Measurements from ENCODE around the gene NLE1. TPM values are rescaled to one million over a fixed set of nuclear protein-coding genes. Genes with fewer than 3 reads are reported as not detected.

NLE1 gene
- polyA plus RNA-seq, 2 of the 4 experiments (the other 2 are of a cell fraction): 19.3 to 29.7 TPM

GRCh38 chr17:35127751-35128514 lies 14.2 kb downstream of the NLE1 start:
- Histone ChIP-seq H3K4me3 (no peak overlapping the region), H3K4me2 (no peak overlapping the region), H3K4me1 (no peaks in the 10 kb centered on the region), H3K27ac (no peak overlapping the region), H3K9me3 (no peaks in the 10 kb centered on the region)
- ChIA-PET POLR2A (interaction anchor here (1.4 kb wide), 1 partner anchor 115 kb away, joined by 3 read pairs; the partner anchor contains the start of gene SLFN5), CTCF (interaction anchor here (1.3 to 7.1 kb wide), 8 partner anchors 9 to 708 kb away, joined by 3 to 69 read pairs (median 6); partner anchors contain the start of genes NLE1 and RAD51D)
- no peak for DNase-seq (ENCODE audit: low read depth in 1 of 2, low spot score in 1 of 2)
- 91% methylated on average over 11 of the region's 11 CpGs for WGBS (ENCODE audit: missing lambda C conversion rate)
- TF ChIP-seq TP53 (CRISPR knock-in tag; IDR thresholded peaks at IDR 0.05): no peak
- TF ChIP-seq ZNF302 (CRISPR knock-in tag; IDR thresholded peaks at IDR 0.05): no peak
- 0 out of 2 replicates have a peak, but pooled peaks have one; percentile 5 for TF ChIP-seq ZC3H11A (IDR thresholded peaks at IDR 0.05)
- TF ChIP-seq E2F6 (IDR thresholded peaks at IDR 0.05; ENCODE audit: borderline replicate concordance, low read depth): no peak
- TF ChIP-seq HEYL (CRISPR knock-in tag; IDR thresholded peaks at IDR 0.05): no peak
- FAIRE-seq: peak; percentile 59
- no peak; a peak in 2 of 6 replicates for ATAC-seq

DNA sequence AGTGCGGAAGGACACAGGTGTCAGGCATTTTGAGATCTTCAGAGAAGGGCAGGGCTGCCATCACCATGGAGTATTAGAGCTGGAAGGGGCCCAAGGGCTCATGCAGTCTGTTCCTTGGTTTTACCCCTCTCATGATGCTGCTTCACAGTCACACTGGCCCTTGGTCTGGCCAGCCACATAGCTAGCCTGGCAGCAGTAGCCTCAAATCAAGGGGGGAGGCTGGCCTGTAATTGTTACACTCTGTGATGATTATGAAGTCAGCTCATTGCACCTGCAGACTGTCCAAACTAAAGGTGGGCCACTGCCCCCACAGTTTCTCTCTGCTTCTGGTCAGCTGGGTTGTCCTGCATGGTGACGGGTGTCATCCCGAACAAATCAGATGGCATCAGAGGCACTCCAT lies 20.8 kb downstream of the NLE1 start, which contains the start of gene FNDC8:
Gene FNDC8 (plus strand): TSS at position 301 of the 400 bp plus-strand sequence. CDS start 79 bp downstream, at position 380.
- Histone ChIP-seq H3K9me3 (no peaks in the 10 kb centered on the region), H3K27ac (no peak within 1 kb of the TSS), H3K4me3 (no peak within 1 kb of the TSS), H3K4me1 (peaks cover 23% of the 10 kb centered on the region), H3K4me2 (no peak within 1 kb of the TSS)
- ATAC-seq (no peak), FAIRE-seq (no peak), DNase-seq (ENCODE audit: low read depth in 1 of 2, low spot score in 1 of 2) (no peak)
- ChIA-PET CTCF (interaction anchor here (1.3 to 13.1 kb wide), 11 partner anchors 9 to 703 kb away, joined by 3 to 297 read pairs (median 33); partner anchors contain the start of gene NLE1), POLR2A (interaction anchor here (0.6 kb wide), 1 partner anchor 31 kb away, joined by 3 read pairs; no protein-coding TSS in a partner anchor)
- WGBS (ENCODE audit: missing lambda C conversion rate): 95% methylated on average over 3 of the region's 3 CpGs
- TF ChIP-seq FOSL2 (IDR thresholded peaks at IDR 0.05): no peak
- TF ChIP-seq FOSL2 (CRISPR knock-in tag; IDR thresholded peaks at IDR 0.05): no peak
- TF ChIP-seq RFX5 (IDR thresholded peaks at IDR 0.05): no peak
- no peak for TF ChIP-seq JUNB (IDR thresholded peaks at IDR 0.05)
- TF ChIP-seq BCL3 (IDR thresholded peaks at IDR 0.05): no peak

- peaks cover 27% of the 10 kb centered on the region for H3K4me1 ChIP-seq
- 1% methylated on average over 50 of the region's 72 CpGs for WGBS (ENCODE audit: missing lambda C conversion rate)
- ChIA-PET CTCF (interaction anchor here (0.6 to 13.1 kb wide), 82 partner anchors 10 to 730 kb away, joined by 3 to 297 read pairs (median 4); partner anchors contain the start of genes LIG3, NLE1, RFFL and SLFN5), POLR2A (interaction anchor here (0.8 to 2.2 kb wide), 3 partner anchors 17 to 138 kb away, joined by 3 to 9 read pairs (median 3); no protein-coding TSS in a partner anchor)
- H3K9me3 ChIP-seq: no peaks in the 10 kb centered on the region
- ATAC-seq (peak; percentile 85 to 92), FAIRE-seq (no peak), DNase-seq (ENCODE audit: low read depth in 1 of 2, low spot score in 1 of 2) (peak; percentile 81 to 83)
- H3K27ac ChIP-seq: peak within 1 kb of the TSS; percentile 91 to 94
- H3K4me3 ChIP-seq: peak within 1 kb of the TSS; percentile 71
- peak within 1 kb of the TSS; percentile 90 for H3K4me2 ChIP-seq
- peak; percentile 82 for TF ChIP-seq E2F6 (IDR thresholded peaks at IDR 0.05; ENCODE audit: borderline replicate concordance, low read depth)
- TF ChIP-seq TFCP2L1 (CRISPR knock-in tag; IDR thresholded peaks at IDR 0.05): 0 out of 2 replicates have a peak, but pooled peaks have one; percentile 48
- TF ChIP-seq BHLHE40 (IDR thresholded peaks at IDR 0.05; ENCODE audit: low read depth, low read length): 0 out of 2 replicates have a peak, but pooled peaks have one; percentile 22
- TF ChIP-seq HOXA7 (CRISPR knock-in tag; IDR thresholded peaks at IDR 0.05): no peak
- 0 out of 3 replicates have a peak, but pooled peaks have one; percentile 40 for TF ChIP-seq BCL3 (IDR thresholded peaks at IDR 0.05)
- no peak for TF ChIP-seq HOXB5 (CRISPR knock-in tag; IDR thresholded peaks at IDR 0.05)
- TF ChIP-seq CBX2 (IDR thresholded peaks at IDR 0.05; ENCODE audit: borderline replicate concordance, low read depth): no peak
- TF ChIP-seq ESRRA (IDR thresholded peaks at IDR 0.05; ENCODE audit: borderline replicate concordance, low read length): 0 out of 2 replicates have a peak, but pooled peaks have one; percentile 18
- no peak for TF ChIP-seq EP300 (IDR thresholded peaks at IDR 0.05)
- TF ChIP-seq EHF (CRISPR knock-in tag; IDR thresholded peaks at IDR 0.05): peak; percentile 64; the same call in 1 of the 2 replicates
- TF ChIP-seq, protein P1, sequence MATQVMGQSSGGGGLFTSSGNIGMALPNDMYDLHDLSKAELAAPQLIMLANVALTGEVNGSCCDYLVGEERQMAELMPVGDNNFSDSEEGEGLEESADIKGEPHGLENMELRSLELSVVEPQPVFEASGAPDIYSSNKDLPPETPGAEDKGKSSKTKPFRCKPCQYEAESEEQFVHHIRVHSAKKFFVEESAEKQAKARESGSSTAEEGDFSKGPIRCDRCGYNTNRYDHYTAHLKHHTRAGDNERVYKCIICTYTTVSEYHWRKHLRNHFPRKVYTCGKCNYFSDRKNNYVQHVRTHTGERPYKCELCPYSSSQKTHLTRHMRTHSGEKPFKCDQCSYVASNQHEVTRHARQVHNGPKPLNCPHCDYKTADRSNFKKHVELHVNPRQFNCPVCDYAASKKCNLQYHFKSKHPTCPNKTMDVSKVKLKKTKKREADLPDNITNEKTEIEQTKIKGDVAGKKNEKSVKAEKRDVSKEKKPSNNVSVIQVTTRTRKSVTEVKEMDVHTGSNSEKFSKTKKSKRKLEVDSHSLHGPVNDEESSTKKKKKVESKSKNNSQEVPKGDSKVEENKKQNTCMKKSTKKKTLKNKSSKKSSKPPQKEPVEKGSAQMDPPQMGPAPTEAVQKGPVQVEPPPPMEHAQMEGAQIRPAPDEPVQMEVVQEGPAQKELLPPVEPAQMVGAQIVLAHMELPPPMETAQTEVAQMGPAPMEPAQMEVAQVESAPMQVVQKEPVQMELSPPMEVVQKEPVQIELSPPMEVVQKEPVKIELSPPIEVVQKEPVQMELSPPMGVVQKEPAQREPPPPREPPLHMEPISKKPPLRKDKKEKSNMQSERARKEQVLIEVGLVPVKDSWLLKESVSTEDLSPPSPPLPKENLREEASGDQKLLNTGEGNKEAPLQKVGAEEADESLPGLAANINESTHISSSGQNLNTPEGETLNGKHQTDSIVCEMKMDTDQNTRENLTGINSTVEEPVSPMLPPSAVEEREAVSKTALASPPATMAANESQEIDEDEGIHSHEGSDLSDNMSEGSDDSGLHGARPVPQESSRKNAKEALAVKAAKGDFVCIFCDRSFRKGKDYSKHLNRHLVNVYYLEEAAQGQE (IDR thresholded peaks at IDR 0.05): peak; percentile 63
- no peak for TF ChIP-seq TP53 (CRISPR knock-in tag; IDR thresholded peaks at IDR 0.05)
- peak; percentile 85 for TF ChIP-seq MAX (IDR thresholded peaks at IDR 0.05)
- TF ChIP-seq PHF8 (IDR thresholded peaks at IDR 0.05; ENCODE audit: borderline replicate concordance, low read depth): peak; percentile 75; the same call in 1 of the 2 replicates
Observed at GRCh38 chr17:35119370-35120165, 22.5 kb downstream of the NLE1 start, which contains the start of gene RAD51D. Gene RAD51D, minus strand, starts transcription at chr17:35119860. Its CDS starts 247 bp downstream, at chr17:35119613.
